Pancreas (tissue), 10 donors: ENCODE results near the gene NUP54. TPM values are rescaled to one million over a fixed set of nuclear protein-coding genes. Genes with fewer than 3 reads are reported as not detected.

ENCODE experiments used
- ATAC-seq, 4 donors: fragments of 200-7000 bp; cut with Tn5 transposase; one replicate each; pipeline versions ENCODE4 v1.8.0 to v1.9.1; 2020; ENCODE audit warnings: mild to moderate bottlenecking in 4 of 4, moderate library complexity in 4 of 4
- DNase-seq, 6 donors: peaks; one replicate each; pipeline ENCODE4 v3.0.0-alpha.2; 2020
- FAIRE-seq: peaks from 2 replicates; lab custom pipeline; 2012; peaks lifted over from hg19 to GRCh38; lab: Jason Lieb, UNC
- H3K27ac ChIP-seq, 4 donors: fragments of 200-600 bp; sonication (generic); 1 replicate in 3 of 4; 2 replicates in 1 of 4; pipeline versions ENCODE4 v1.5.0 to v1.8.0; 2020
- H3K27me3 ChIP-seq, 4 donors: fragments of 200-600 bp; one replicate each; pipeline ENCODE4 v1.8.0; 2021
- H3K36me3 ChIP-seq, 3 donors: fragments of 200-600 bp; sonication (generic) in 1 of 3; one replicate each; pipeline versions ENCODE4 v1.5.0 to v1.8.0; 2020 to 2021
- H3K4me1 ChIP-seq, 3 donors: fragments of 200-600 bp; one replicate each; pipeline ENCODE4 v1.8.0; 2021
- H3K4me3 ChIP-seq, 4 donors: fragments of 200-600 bp; sonication (generic) in 2 of 4; one replicate each; pipeline versions ENCODE4 v1.5.0 to v1.8.0; 2020 to 2021
- H3K9me3 ChIP-seq, 4 donors: fragments of 200-600 bp; one replicate each; pipeline ENCODE4 v1.8.0; 2021
- WGBS, 2 donors: extraction: QIAGEN DNeasy Blood & Tissue Kit; methylation state at CpG; one replicate each; pipeline ENCODE4 v1.1.7; 2013; 5-methylcytosine and 5-hydroxymethylcytosine counted together
- intact Hi-C, 3 donors: fragments of 100-400 bp; cut with DNase I; formaldehyde crosslinking; loops; one replicate each; pipeline versions ENCODE4 v1.11.1 to v1.14.2; 2022
- polyA plus RNA-seq, 2 donors: library from polyadenylated mRNA; stranded (reverse); fragments of 200-250 nt; gene quantifications; one replicate each; pipeline ENCODE4 v1.2.3, GENCODE V29; 2013
- total RNA-seq, 6 donors: library from RNA; stranded (reverse); fragmentation: NEBNext Ultra II Directional in 4 of 6; extraction: Animal tissue kit (Norgen Biotek cat#: 25700) in 4 of 6; gene quantifications; one replicate each; pipeline versions ENCODE4 v1.2.1 to v1.2.4, GENCODE V29; 2021 to 2023
- TF ChIP-seq, protein P1 (sequence below), 4 donors: fragments of 200-600 bp; sonication (generic) in 3 of 4; IDR thresholded peaks; one replicate each; pipeline versions ENCODE4 v1.5.0 to v1.8.0; 2021; ENCODE audit warnings: antibody characterized with exemption in 4 of 4
- donor health status: healthy with polysubstance abuse.
- donor health status: DM: no; HTN: no; CAD: no; lungs with moderate emphysema.
- donor health status: DM: no; HTN: no; CAD: no.
- donor health status: control.
- donor health status: control.
- donor health status: Bipolar disorder and iron deficiency.
- donor health status: DM: yes; HTN: yes; CAD: no.
- donor health status: DM: no; HTN: no; CAD: no.
- donor health status: DM: no; HTN: no; CAD: no.
- donor health status: DM: yes; HTN: yes; CAD: no.

The NUP54 gene, protein sequence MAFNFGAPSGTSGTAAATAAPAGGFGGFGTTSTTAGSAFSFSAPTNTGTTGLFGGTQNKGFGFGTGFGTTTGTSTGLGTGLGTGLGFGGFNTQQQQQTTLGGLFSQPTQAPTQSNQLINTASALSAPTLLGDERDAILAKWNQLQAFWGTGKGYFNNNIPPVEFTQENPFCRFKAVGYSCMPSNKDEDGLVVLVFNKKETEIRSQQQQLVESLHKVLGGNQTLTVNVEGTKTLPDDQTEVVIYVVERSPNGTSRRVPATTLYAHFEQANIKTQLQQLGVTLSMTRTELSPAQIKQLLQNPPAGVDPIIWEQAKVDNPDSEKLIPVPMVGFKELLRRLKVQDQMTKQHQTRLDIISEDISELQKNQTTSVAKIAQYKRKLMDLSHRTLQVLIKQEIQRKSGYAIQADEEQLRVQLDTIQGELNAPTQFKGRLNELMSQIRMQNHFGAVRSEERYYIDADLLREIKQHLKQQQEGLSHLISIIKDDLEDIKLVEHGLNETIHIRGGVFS
- total RNA-seq (10 to 100 TPM; 17.5 to 20.8 (median 19.2) TPM), polyA plus RNA-seq (10 to 100 TPM; 15.6 to 21.7 TPM)

DNA sequence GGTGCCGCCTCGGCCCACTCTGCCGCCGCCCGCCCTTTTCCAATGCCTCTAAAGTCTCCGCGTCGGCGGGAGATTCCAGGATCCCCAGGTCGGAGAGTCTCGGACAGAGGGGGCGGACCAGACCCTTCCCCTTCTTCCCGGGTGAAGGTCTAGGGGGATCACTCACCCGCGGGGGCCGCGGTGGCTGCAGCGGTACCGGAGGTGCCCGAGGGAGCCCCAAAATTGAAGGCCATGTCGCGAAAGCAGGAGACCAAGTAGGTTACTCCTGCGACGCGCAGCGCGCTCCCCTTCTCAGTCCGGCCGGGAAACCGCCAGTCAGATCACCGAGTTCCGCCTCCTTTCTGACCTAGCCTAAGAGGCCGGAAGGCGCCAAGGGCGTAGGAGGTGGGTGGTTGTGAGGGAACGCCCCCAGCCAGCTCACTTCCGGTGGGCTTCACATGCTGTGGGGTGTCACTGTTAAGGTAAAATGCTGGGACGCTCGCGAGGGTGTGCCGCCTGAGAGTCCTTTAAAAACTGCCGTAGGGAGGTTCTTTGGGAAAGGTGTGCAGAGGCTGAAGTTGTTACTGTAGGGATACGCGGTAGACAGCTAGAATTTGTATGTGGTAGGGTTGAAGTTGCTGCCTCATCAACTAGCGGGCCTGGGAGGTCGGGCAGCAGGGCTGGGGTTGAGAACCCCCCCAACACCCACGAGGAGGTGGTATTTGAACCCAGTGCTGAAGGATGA lies at the start of gene NUP54:
TSS of gene NUP54 (minus strand) at position 256 of the 724 bp plus-strand sequence. CDS start at position 233, 23 bp downstream.
- peak; percentile 98 to 100 (median 98) for ATAC-seq
- Histone ChIP-seq H3K27ac (peak within 1 kb of the TSS; percentile 80 to 95 (median 90)), H3K4me3 (peak within 1 kb of the TSS; percentile 74 to 98 (median 82)), H3K4me1 (peaks cover 9 to 22% (median 19%) of the 10 kb centered on the region in 3 donors), H3K36me3 (peaks cover 0 to 5% (median 0%) of the 10 kb centered on the region in 3 donors), H3K9me3 (no peaks in the 10 kb centered on the region), H3K27me3 (no peaks in the 10 kb centered on the region)
- peak; percentile 59 for FAIRE-seq
- intact Hi-C loops = no loop called here
- TF ChIP-seq, protein P1, sequence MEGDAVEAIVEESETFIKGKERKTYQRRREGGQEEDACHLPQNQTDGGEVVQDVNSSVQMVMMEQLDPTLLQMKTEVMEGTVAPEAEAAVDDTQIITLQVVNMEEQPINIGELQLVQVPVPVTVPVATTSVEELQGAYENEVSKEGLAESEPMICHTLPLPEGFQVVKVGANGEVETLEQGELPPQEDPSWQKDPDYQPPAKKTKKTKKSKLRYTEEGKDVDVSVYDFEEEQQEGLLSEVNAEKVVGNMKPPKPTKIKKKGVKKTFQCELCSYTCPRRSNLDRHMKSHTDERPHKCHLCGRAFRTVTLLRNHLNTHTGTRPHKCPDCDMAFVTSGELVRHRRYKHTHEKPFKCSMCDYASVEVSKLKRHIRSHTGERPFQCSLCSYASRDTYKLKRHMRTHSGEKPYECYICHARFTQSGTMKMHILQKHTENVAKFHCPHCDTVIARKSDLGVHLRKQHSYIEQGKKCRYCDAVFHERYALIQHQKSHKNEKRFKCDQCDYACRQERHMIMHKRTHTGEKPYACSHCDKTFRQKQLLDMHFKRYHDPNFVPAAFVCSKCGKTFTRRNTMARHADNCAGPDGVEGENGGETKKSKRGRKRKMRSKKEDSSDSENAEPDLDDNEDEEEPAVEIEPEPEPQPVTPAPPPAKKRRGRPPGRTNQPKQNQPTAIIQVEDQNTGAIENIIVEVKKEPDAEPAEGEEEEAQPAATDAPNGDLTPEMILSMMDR (IDR thresholded peaks at IDR 0.05) = no peak
- 0 to 1% methylated on average over 36 to 47 of the region's 47 CpGs for whole genome bisulfite sequencing, 2 donors
- DNase-seq = peak; percentile 89 to 97 (median 92)

DNA sequence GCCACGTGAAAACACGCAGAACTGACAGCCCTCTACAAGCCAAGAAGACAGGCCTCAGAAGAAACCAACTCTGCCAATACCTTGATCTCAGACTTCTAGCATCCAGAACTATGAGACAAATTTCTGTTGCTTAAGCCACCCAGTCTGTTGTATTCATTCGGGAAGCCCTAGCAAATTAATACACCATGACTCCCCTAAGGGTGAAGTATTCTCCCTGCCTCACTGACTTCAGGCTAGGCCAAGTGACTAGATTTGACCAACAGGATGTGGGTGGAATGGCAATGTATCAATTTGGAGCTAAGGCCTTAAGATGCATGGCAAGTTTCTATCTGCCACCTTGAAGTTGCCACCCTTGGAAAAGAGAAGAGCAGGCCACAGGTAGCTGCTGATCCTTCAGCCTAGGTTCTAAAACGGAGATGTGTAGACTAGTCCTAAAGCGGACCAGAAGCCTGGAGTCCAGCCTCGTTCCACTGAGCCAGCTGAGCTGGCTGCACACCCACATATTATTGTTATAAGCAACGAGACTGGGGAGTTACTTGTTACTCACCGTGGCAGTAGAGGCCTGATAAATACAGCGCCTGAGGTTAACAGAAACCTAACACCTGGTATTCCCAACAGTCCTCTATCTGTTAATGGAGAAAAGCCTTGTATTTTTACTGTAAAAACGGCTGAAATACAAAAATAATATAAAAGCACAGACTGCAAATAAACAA lies 49.0 kb upstream of the NUP54 start:
- Histone ChIP-seq H3K4me3 (no peak overlapping the region), H3K36me3 (peaks cover 0 to 9% (median 0%) of the 10 kb centered on the region in 3 donors), H3K27me3 (no peaks in the 10 kb centered on the region), H3K4me1 (peaks cover 64 to 80% (median 66%) of the 10 kb centered on the region in 3 donors), H3K9me3 (no peaks in the 10 kb centered on the region), H3K27ac (peak overlapping the region; percentile 58 to 88 (median 68))
- TF ChIP-seq, protein P1 (IDR thresholded peaks at IDR 0.05) = no peak
- 56 to 59% methylated on average over 10 of the region's 10 CpGs for WGBS, 2 donors
- no peak for FAIRE-seq
- DNase-seq = no peak
- no peak for ATAC-seq
- intact Hi-C loops = no loop called here

DNA sequence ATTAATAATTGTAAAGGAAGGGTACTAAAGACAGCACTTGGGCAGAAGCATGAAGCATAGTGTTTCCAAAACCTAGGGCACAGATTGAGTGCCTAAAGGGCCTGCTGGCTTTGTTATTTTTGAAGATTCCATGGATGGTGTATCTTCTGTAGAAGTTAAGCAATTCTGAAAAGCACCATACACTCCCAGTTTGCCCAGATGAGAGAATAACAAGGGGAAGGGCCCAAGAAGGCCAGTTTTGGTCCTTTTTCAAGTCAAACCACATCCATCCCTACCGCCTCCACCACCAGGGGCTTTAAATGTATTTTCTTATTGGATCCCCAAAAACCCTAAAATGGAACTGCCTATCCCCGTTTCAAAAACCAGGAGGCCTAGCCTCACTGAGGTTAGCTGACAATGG lies 48.2 kb upstream of the NUP54 start:
- Histone ChIP-seq H3K9me3 (no peaks in the 10 kb centered on the region), H3K27me3 (no peaks in the 10 kb centered on the region), H3K36me3 (peaks cover 0 to 10% (median 0%) of the 10 kb centered on the region in 3 donors), H3K27ac (peak overlapping the region in 2 of 4 donors; percentile 75 to 88), H3K4me3 (no peak overlapping the region), H3K4me1 (peaks cover 58 to 72% (median 63%) of the 10 kb centered on the region in 3 donors)
- FAIRE-seq = no peak
- no peak for ATAC-seq
- intact Hi-C loops = no loop called here
- 94 to 100% methylated on average over 2 of the region's 2 CpGs for WGBS, 2 donors
- TF ChIP-seq, protein P1 (IDR thresholded peaks at IDR 0.05) = no peak
- no peak for DNase-seq

DNA sequence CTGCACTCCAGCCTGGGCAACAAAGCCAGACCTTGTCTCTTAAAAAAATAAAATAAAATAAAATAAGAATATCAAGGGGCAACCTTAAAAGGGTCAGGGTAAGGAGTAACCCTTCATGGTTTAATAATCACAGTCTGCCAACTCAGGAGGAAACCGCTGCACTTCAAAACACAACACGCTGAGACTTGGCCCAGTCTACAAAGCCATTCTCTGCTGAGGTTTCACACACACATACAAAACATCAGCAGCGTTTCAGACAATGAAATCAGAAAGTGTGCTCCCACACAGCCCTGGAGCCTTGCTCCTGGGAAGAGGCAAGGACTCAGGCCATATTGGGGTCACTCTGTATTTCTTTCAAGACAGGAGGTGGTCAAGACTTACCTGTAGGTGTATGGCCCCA lies 47.1 kb upstream of the NUP54 start:
- H3K27ac ChIP-seq = peak overlapping the region in 2 of 4 donors; percentile 70 to 88
- no peak overlapping the region for H3K4me3 ChIP-seq
- intact Hi-C loops = no loop called here
- DNase-seq = no peak
- TF ChIP-seq, protein P1 (IDR thresholded peaks at IDR 0.05) = no peak
- H3K9me3 ChIP-seq = no peaks in the 10 kb centered on the region
- peaks cover 48 to 63% (median 52%) of the 10 kb centered on the region in 3 donors for H3K4me1 ChIP-seq
- WGBS, 2 donors = 54 to 67% methylated on average over 3 of the region's 3 CpGs
- ATAC-seq = no peak
- no peak for FAIRE-seq
- H3K27me3 ChIP-seq = no peaks in the 10 kb centered on the region
- peaks cover 0 to 10% (median 0%) of the 10 kb centered on the region in 3 donors for H3K36me3 ChIP-seq
